Psoas muscle (tissue), 8 donors: Measurements from ENCODE around the gene CARMIL3. TPM values are rescaled to one million over a fixed set of nuclear protein-coding genes. Genes with fewer than 3 reads are reported as not detected.

Experiments used
- ATAC-seq, 4 donors: fragments of 200-7000 bp; cut with Tn5 transposase; one replicate each; pipeline ENCODE4 v1.9.1; 2020; ENCODE audit warnings: moderate library complexity in 3 of 4, mild to moderate bottlenecking in 2 of 4
- DNase-seq, 2 donors: peaks; one replicate each; pipeline ENCODE4 v3.0.0-alpha.2; 2020
- H3K27ac ChIP-seq: fragments of 200-600 bp; one replicate; pipeline ENCODE4 v1.8.0; 2022
- H3K27me3 ChIP-seq, 3 donors: fragments of 200-600 bp in 1 of 3; one replicate each; pipeline versions ENCODE4 v1.6.1 to v1.8.0; 2013 to 2022; ENCODE audit warnings: low read length in 2 of 3, mild to moderate bottlenecking in 2 of 3, moderate library complexity in 1 of 3; ENCODE audit not compliant: insufficient read depth in 3 of 3
- H3K36me3 ChIP-seq, 2 donors: fragments of 200-600 bp in 1 of 2; one replicate each; pipeline versions ENCODE4 v1.6.1 to v1.8.0; 2013 to 2022; ENCODE audit warnings: low read depth in 1 of 2, mild to moderate bottlenecking in 1 of 2, moderate library complexity in 1 of 2; ENCODE audit not compliant: insufficient read depth in 1 of 2
- H3K4me1 ChIP-seq: fragments of 200-600 bp; one replicate; pipeline ENCODE4 v1.8.0; 2022
- H3K4me3 ChIP-seq: fragments of 200-600 bp; one replicate; pipeline ENCODE4 v1.8.0; 2022; ENCODE audit warnings: mild to moderate bottlenecking
- H3K9me3 ChIP-seq: fragments of 200-600 bp; one replicate; pipeline ENCODE4 v1.8.0; 2022
- WGBS, 3 donors: extraction: QIAGEN DNeasy Blood & Tissue Kit; methylation state at CpG; one replicate each; pipeline versions ENCODE4 v1.1.6 to v1.1.7; 2013; 5-methylcytosine and 5-hydroxymethylcytosine counted together
- intact Hi-C, 2 donors: fragments of 100-400 bp; cut with DNase I; formaldehyde crosslinking; loops; one replicate each; pipeline versions ENCODE4 v1.11.0 to v1.14.2; 2022
- polyA plus RNA-seq, 3 donors: library from polyadenylated mRNA; stranded (reverse); fragments of 200-250 nt; gene quantifications; one replicate each; pipeline ENCODE4 v1.2.3, GENCODE V29; 2013
- total RNA-seq, 4 donors: library from RNA; stranded (reverse); fragmentation: NEBNext Ultra II Directional in 2 of 4; extraction: Animal tissue kit (Norgen Biotek cat#: 25700) in 2 of 4; gene quantifications; one replicate each; pipeline versions ENCODE4 v1.2.1 to v1.2.4, GENCODE V29; 2021 to 2023
- TF ChIP-seq, protein P1 (sequence below): fragments of 200-600 bp; IDR thresholded peaks from one replicate; pipeline ENCODE4 v1.8.0; 2022; ENCODE audit warnings: antibody characterized with exemption
- donor health status: healthy with polysubstance abuse.
- donor health status: DM: no; HTN: no; CAD: no; lungs with moderate emphysema.
- donor health status: Bipolar disorder and iron deficiency.
- donor health status: healthy.
- donor health status: DM: yes; HTN: yes; CAD: no.
- donor health status: DM: no; HTN: no; CAD: no.
- donor health status: DM: no; HTN: no; CAD: no.
- donor health status: DM: yes; HTN: yes; CAD: no.

Gene CARMIL3
- total and polyA plus RNA-seq, 7 donors = 0.04 to 0.19 (median 0.08) TPM; not detected in 2

DNA sequence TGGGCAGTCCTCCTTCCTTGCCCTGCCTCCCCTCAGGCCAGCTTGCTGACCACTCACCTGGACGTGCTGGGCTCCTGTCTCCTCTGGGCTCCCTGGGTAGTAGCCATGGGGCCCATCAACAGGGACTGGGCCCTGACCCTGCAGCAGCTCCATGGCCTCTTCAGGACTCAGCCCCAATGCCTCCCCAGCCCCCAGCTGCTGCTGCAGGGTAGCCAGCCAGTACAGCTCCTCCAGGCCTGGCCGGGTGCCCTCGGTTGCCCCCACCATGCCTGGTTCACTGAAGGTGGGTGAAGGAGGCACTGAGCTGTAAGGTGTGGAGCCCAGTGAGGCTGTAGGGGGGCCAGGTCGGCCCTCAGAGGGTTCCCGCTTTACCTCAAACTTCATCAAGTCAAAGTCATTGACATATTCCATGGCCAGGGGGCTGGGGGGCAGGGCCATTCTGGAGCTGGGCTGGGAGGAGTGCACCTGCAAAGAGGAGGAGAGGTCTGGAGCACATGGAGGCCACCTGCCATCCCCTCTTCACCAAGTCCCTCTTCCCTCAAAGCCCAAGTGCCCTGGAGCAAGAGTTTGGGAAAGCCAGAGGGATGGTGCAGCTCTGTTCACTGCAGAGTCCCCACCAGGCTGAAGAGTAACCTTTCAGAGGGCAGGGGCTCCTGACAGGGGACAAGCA is 30.7 kb downstream of the CARMIL3 start:
- TF ChIP-seq, protein P1, sequence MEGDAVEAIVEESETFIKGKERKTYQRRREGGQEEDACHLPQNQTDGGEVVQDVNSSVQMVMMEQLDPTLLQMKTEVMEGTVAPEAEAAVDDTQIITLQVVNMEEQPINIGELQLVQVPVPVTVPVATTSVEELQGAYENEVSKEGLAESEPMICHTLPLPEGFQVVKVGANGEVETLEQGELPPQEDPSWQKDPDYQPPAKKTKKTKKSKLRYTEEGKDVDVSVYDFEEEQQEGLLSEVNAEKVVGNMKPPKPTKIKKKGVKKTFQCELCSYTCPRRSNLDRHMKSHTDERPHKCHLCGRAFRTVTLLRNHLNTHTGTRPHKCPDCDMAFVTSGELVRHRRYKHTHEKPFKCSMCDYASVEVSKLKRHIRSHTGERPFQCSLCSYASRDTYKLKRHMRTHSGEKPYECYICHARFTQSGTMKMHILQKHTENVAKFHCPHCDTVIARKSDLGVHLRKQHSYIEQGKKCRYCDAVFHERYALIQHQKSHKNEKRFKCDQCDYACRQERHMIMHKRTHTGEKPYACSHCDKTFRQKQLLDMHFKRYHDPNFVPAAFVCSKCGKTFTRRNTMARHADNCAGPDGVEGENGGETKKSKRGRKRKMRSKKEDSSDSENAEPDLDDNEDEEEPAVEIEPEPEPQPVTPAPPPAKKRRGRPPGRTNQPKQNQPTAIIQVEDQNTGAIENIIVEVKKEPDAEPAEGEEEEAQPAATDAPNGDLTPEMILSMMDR = no peak
- intact Hi-C loops = no loop called here
- peaks cover 5% of the 10 kb centered on the region for H3K4me1 ChIP-seq
- no peak overlapping the region for H3K27ac ChIP-seq
- H3K4me3 ChIP-seq = no peak overlapping the region
- H3K9me3 ChIP-seq = no peaks in the 10 kb centered on the region
- no peaks in the 10 kb centered on the region for H3K27me3 ChIP-seq
- WGBS, 3 donors = 92 to 97% (median 95%) methylated on average over 5 of the region's 5 CpGs
- peak in 1 of 2 donors; percentile 28 for DNase-seq
- ATAC-seq = no peak
- no peaks in the 10 kb centered on the region for H3K36me3 ChIP-seq

DNA sequence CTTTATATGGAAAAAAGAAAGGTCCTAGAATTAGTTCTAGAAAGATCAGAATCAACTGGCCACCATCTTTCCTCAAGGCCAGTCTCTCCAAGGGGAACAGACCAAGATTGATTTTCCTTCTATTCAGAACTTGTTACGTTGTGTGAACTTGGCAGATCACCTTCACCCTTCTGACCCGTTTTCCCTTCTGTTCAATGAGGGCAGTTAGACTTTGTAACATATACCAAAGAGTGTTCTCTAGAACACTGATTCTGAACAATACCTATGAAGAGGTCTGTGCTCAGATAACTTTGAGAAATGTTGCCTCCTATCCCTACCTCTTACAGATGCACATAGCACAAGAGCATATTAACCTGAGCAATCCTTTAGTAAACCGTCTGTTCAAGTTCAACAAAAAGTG is 31.7 kb downstream of the CARMIL3 start:
- Histone ChIP-seq H3K4me3 (no peak overlapping the region), H3K36me3 (no peaks in the 10 kb centered on the region), H3K27me3 (no peaks in the 10 kb centered on the region), H3K27ac (no peak overlapping the region), H3K9me3 (no peaks in the 10 kb centered on the region), H3K4me1 (peaks cover 5% of the 10 kb centered on the region)
- ATAC-seq (no peak), DNase-seq (no peak)
- intact Hi-C loops = no loop called here
- 87 to 94% (median 93%) methylated on average over 3 of the region's 3 CpGs for WGBS, 3 donors
- TF ChIP-seq, protein P1 = no peak

DNA sequence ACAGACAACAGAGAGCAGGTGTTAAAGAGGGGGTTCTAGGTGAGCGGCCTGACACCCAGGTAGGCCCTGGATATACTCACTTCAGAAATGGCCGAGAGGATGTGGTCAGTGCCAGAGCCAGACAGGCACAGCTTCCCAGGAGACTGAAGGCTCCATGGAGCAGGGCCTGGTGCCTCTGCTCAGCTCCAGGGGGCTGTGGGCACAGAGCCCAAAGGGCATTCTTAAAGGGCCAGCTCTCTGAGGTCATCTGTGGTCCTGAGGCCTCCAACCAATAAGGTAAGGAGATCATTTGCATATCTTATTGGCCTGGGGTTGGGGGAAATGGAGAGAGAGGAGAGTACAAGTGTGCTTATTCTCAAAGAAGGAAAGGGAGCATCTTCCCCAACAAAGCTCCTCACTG is 32.6 kb downstream of the CARMIL3 start:
- Histone ChIP-seq H3K9me3 (no peaks in the 10 kb centered on the region), H3K27me3 (no peaks in the 10 kb centered on the region), H3K4me1 (peaks cover 5% of the 10 kb centered on the region), H3K36me3 (no peaks in the 10 kb centered on the region), H3K4me3 (no peak overlapping the region), H3K27ac (no peak overlapping the region)
- TF ChIP-seq, protein P1 = no peak
- intact Hi-C loops = no loop called here
- 86 to 91% (median 90%) methylated on average over 2 of the region's 2 CpGs for WGBS, 3 donors
- DNase-seq (no peak), ATAC-seq (no peak)

DNA sequence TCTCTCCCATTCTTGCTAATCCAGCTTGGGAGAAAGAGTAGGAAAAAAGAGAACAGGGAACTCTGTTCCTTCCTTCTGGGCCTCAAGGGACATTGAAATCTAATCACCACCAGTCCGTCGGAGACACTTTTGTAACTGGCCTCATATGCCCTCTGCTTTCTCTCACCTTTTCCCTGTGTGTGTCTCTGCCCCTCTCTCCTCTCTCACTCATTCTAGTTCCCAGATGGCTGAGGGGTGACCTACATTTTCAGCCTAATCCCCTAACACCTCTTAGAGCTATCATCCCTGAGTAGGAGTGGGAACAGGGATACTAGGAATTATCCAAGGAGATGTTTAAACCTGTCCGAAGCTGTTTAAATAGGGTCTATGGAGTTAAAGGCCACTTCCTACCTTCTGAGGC is 33.4 kb downstream of the CARMIL3 start:
- H3K27ac ChIP-seq = no peak overlapping the region
- 50 to 82% (median 62%) methylated on average over 3 of the region's 3 CpGs for WGBS, 3 donors
- DNase-seq (no peak), ATAC-seq (no peak)
- H3K9me3 ChIP-seq = no peaks in the 10 kb centered on the region
- H3K4me1 ChIP-seq = peaks cover 5% of the 10 kb centered on the region
- intact Hi-C loops = no loop called here
- no peaks in the 10 kb centered on the region for H3K36me3 ChIP-seq
- no peaks in the 10 kb centered on the region for H3K27me3 ChIP-seq
- TF ChIP-seq, protein P1 = no peak
- no peak overlapping the region for H3K4me3 ChIP-seq
